ENCODE results near the gene BIK.
"Not testable (repeated sequence)": the region's sequence is repeated elsewhere in the genome, so short reads cannot be mapped to it uniquely, and the experiment has no call there.

BIK gene

GRCh38 chr22:43110444-43110926, at the start of gene BIK:
TSS of gene BIK (plus strand) at chr22:43110750. CDS start at chr22:43124023, 13,273 bp downstream.
- FAIRE-seq, result no peak

- no peak for FAIRE-seq
Measured at GRCh38 chr22:43066134-43066533, 44.4 kb upstream of the BIK start.

GRCh38 chr22:43066844-43067385, 43.6 kb upstream of the BIK start:
- FAIRE-seq, result no peak

- FAIRE-seq, result no peak
Measured at GRCh38 chr22:43077121-43077877, 33.3 kb upstream of the BIK start.

- no peak for FAIRE-seq
Measured at GRCh38 chr22:43078522-43078921, 32.0 kb upstream of the BIK start.

GRCh38 chr22:43079742-43080141, 30.8 kb upstream of the BIK start:
- no peak for FAIRE-seq

- no peak for FAIRE-seq
Measured at GRCh38 chr22:43080616-43081015, 29.9 kb upstream of the BIK start.

- no peak for FAIRE-seq
Measured at GRCh38 chr22:43081968-43082367, 28.6 kb upstream of the BIK start.

GRCh38 chr22:43085658-43086606, 24.6 kb upstream of the BIK start:
- FAIRE-seq, result no peak

GRCh38 chr22:43088627-43088983, 21.9 kb upstream of the BIK start:
- FAIRE-seq, result no peak

GRCh38 chr22:43088984-43089717, 21.4 kb upstream of the BIK start, which contains the start of gene TTLL1:
TSS of gene TTLL1 (minus strand) at chr22:43089391. CDS start at chr22:43075586, 13,805 bp downstream.
- FAIRE-seq, result no peak

GRCh38 chr22:43090130-43090789, 20.3 kb upstream of the BIK start:
- peak; percentile 53 for FAIRE-seq

GRCh38 chr22:43092085-43092484, 18.5 kb upstream of the BIK start:
- FAIRE-seq, result no peak

GRCh38 chr22:43094085-43094484, 16.5 kb upstream of the BIK start:
- FAIRE-seq, result no peak

GRCh38 chr22:43094551-43094950, 16.0 kb upstream of the BIK start:
- FAIRE-seq, result no peak

- no peak for FAIRE-seq
Measured at GRCh38 chr22:43096420-43096819, 14.1 kb upstream of the BIK start.

GRCh38 chr22:43098356-43098755, 12.2 kb upstream of the BIK start:
- no peak for FAIRE-seq

- FAIRE-seq, result no peak
Measured at GRCh38 chr22:43099095-43099494, 11.5 kb upstream of the BIK start.

GRCh38 chr22:43100225-43100624, 10.3 kb upstream of the BIK start:
- no peak for FAIRE-seq

GRCh38 chr22:43101306-43101705, 9.2 kb upstream of the BIK start:
- FAIRE-seq, result no peak

GRCh38 chr22:43104056-43104625, 6.4 kb upstream of the BIK start:
- FAIRE-seq, result not testable (repeated sequence)

- not testable (repeated sequence) for FAIRE-seq
Measured at GRCh38 chr22:43104950-43105349, 5.6 kb upstream of the BIK start.
